CD4-positive, alpha-beta T cell treated with Interferon gamma for 1 hour (primary cell): ENCODE data around the gene PHF5A.

ENCODE experiments used
- DNase-seq: peaks from one replicate; pipeline ENCODE4 v3.0.0-alpha.2; 2020

PHF5A gene

DNA sequence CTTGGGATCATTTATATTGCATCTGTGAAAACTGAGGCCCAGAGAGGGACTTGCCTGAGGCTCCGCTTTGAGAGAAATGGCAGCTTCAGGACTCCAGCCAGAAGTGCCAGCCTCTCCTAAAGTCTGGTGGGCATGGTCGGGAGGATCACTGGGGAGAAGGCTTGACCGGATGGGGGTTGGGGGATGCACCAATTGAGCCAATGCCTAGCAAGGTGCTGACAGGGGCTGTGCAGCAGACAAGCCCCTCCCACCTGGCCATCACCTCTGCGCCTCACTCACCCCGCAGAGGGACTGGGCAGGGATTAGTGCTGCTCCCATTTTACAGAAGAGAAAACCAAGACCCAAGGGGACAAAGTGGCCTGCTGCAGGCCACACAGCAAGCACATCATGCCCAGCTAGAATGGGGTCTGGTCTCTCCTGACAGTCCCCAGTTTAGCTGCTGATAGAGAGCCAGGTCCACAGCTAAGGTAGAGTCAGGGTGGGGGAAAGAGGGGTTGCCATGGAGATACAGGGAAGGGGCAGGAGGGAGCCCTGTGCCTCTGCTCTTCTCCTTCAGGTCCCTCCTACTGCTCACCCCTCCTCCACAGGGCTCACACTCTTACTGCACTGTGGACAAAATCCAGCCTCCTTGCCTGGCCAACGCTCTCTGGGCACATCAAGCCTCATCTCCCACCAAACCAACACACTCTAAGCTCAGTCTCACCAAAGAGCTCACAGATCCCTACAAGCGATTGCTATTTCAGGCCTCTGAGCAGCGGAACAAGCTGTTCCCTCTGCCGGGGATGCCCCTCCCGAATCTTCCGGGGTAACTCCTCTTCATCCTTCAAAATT lies 57.3 kb downstream of the PHF5A start:
- no peak for DNase-seq

DNA sequence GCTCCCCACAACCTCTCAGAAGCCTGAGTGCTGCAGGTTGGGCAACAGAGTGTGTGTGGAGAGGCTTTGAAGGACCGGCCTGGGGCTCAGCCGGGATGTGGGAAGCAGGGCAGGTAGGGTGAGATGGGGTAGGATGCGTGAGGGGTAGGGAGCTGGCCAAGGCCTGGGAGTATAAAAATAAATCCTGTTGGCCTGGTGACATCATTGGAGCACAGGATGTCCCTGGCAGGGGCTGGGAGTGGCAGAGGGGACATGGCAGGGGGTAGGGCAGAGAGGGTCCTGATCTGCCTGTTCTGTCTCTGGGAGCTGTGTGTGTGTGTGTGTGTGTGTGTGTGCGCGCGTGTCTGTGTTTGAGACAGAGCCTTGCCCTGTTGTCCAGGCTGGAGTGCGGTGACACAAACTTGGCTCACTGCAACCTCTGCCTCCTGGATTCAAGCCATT lies 58.2 kb downstream of the PHF5A start:
- no peak for DNase-seq
